Measurements from ENCODE around the gene NOG.

NOG gene

GRCh38 chr17:56593646-56594319 lies at the start of gene NOG:
Gene NOG (plus strand): TSS chr17:56593699. CDS start chr17:56594224, 525 bp downstream.
- peak; percentile 62 for DNase-seq

DNA sequence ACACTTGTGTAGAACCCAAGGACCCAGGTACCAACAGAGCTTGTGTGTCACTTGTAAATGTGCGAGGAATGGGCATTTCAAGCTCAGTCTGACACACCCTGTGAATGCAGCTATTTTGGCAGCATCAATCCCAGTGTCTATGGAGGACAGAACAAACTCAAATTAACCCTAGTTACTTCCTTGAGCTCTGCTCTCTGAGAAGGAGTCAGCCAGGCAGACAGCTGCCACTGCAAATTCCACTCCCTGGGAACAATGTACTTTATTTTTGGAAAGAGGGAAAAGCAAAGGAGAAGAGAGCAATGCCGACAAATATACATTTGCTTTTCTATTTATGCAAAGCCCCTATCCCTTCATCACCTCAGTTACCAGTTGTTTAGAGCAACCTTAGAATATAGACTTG lies 48.4 kb upstream of the NOG start:
- DNase-seq, result no peak

DNA sequence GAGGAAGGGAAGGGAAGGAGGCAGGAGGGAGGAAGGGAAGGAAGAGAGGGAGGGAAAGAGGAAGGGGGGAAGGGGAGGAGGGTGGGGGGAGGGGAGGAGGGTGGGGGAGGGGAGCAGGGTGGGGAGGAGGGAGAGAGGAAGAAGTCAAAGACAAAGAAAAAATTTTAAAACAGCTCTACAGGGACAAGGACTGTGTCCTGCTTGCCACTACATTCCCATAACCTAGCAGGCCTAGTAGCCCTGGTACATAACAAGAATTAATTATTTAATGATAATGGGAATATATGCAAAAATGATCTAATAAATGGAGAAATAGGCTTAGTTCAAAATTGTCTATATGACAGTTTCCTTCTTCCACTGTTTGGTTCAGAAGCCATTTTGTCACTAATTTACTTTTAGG lies 47.6 kb upstream of the NOG start:
- no peak for DNase-seq

GRCh38 chr17:56548661-56549060 lies 44.8 kb upstream of the NOG start:
- DNase-seq, result no peak

DNA sequence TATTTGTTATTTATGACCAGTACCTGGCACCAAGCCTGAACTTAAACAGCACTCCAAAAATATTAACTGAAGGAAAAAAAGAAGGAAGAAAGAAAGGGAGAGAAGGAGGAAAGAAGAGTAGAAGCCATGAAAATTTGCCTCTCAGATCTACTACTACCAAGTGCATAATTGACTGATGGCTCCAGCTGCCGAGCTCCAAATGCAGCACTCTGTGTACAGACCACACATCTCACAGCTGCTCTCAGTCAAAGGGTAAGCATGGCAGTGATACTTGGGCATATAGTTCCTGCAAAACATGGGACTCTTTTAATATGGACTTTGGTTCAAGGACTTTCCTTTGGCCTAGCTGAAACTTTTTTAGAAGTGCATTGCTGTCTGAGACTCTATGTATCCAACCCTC lies 44.0 kb upstream of the NOG start:
- DNase-seq, result no peak

DNA sequence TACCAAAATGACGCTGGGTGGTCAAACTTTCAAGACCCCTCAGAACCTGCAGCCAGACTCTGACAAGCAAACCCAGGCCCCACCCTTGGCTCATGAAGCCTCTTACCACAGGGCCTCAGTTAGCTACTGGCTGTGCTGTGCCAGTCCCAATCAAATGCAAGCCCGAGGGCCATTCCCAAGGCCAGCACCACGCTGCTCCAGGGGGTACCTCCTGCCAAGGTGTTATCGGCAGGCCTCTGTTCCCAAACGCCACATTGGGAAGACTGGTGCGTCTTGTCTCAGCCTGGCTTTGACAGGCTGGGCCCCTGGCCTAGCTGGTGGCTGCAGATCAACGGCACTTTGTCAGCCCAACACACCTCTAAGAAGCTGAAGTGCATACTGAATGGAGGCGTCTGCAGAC lies 35.8 kb upstream of the NOG start:
- no peak for DNase-seq

DNA sequence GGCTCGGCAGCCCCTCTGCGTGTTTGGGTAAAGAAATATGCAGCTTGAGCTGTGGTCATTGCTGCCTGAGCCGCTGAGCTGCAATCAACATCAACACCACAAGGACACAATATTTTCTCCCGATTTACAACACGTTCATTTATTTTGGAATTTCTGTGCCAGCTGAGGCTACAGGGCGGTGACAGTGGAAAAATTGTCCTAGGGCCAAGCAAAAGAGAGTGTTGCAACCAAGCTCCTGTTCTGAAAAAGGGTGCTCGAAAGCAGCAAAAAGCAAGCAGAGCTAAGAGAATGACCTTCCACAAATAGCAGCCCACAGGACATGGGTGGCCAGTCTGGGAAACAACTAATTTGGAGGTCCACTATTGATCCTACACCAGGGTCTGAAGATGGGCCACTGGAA lies 35.4 kb upstream of the NOG start:
- DNase-seq, result no peak

DNA sequence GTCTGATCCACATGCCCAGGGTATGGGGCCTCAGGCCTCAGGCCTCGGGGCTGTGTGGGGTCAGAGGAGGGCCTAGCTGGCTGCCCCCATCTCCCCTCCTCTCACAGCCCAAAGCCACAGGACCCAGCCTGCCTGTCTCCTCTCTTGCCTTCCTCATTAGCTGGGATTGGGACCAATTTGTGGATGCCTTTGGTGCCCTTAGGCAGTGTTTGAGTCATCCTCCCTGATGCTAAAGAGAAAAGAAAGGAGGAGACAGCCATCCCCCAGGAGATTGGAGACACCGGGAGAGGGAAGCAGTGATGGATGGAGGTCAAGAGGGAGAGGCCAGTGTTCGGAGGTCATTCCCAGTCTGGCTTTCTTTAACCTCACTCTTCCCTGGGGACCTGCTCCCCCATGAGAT lies 23.3 kb upstream of the NOG start:
- no peak for DNase-seq

DNA sequence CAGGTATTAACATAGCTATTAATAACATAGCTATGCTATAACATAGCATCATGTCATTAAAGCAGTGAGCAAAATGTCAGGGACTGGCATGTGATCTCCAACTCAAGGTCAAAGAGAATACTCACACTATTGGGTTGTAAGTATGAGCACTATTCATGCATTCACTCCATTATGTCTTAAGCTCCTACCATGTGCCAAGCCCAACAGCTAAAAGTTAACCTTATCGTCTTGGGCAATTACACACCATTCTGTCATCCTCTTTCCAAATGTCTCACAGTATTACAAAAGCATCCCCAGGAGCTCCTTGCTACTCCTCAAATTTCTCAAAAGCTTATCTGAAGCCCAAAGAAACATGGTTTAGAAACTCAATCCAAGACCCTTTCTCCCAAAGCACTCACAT lies 22.0 kb upstream of the NOG start:
- DNase-seq, result no peak

DNA sequence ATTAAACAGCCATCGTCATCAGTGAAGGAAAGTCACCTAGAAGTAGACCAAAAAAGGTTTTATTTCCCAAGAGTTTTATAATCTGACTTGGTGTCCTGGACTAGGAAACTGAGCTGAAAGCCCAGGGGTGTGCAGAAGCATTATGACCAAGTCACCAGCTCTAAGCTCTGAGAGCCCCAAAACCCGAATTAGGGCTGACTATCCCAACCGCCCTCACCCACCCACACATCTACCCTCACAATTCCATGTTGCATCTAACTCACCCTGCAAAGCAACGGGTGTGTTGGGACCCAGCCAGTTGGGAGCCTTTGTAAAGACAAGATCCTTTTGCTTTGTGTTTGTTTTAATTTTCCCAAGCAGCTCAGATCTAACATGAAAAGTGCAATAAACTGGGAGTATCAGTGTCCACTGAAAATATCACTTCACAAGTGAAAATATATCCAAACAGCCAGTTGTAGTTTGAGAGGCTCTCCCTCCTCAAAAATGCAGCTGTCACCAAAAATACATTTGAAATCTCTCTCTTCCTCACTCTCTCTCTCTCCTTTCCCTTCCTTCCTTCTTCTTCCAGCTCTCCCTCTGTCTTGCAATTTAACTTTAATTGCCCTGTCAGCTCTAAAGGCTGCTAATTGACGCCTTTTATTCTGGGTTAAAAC lies 16.2 kb upstream of the NOG start:
- DNase-seq, result no peak

DNA sequence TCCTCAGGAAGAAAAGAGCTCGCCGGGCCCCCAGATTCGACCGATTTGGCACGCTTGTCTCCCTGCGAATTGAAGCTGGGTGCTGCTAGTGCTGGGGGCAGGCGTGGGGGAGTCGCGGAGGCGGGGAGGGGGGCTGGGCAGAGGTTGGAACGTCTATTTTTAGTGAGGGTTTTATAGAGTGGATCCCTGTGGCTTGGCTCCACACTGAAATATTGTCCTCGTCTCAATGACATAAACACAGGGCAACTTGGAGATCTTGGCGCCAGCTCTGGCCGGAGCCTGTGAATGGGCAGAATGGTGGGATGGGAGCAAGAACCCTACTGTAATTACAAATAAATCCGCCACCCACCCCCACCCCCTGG lies 15.7 kb upstream of the NOG start:
- no peak for DNase-seq

DNA sequence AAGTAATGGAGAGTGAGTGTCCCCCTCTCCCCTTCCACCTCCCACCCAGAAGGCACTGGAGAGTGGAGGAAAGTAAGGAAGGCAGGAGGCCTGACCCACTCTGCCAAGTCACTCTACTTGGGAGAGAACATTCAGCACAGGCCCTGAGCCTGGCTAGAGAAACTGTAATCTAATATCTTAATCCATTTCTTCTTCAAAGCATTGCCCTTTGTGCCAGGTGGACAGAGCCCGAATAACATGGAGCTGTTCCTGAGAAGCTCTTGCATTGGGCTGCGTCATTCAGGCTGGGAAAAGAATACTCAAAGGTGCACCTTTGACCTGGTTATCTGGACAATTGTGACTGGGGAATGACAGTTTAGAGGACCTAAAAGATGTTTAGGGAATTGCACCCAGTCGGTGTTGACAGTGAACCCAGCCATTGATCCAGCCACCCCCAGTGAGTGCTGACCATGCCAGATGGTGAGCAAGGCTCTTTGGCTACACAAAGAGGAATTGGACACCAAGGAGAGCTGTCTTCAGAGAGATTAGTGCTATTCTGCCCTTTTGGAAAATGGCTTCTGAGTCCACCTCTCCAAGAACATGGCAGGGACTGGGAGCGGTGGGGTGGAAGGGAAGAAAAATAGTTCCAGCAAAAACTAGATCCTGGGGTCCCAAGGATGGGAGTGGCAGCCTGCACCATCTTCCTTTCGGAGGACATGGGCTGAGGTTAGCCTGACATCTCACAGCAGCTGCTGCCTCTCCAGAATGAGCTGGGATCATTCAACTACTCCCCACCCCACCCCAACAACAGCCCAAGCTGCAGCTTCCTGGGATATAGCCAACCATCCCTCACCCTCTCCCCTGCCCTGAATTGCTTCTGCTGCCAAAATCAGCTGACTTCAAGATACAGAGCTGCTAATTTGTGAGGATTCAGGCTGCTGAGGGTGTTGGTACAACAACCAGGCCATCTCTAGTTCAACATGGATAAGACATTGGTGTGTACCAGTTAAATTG lies 11.6 kb upstream of the NOG start:
- no peak for DNase-seq

- DNase-seq, result no peak
Measured at GRCh38 chr17:56583772-56584171, 9.7 kb upstream of the NOG start.

- no peak for DNase-seq
Measured at GRCh38 chr17:56587298-56587697, 6.2 kb upstream of the NOG start.

GRCh38 chr17:56592487-56593085 lies 913 bp upstream of the NOG start:
- DNase-seq, result peak; percentile 76

- peak; percentile 50 for DNase-seq
Measured at GRCh38 chr17:56593086-56593645, 333 bp upstream of the NOG start.

DNA sequence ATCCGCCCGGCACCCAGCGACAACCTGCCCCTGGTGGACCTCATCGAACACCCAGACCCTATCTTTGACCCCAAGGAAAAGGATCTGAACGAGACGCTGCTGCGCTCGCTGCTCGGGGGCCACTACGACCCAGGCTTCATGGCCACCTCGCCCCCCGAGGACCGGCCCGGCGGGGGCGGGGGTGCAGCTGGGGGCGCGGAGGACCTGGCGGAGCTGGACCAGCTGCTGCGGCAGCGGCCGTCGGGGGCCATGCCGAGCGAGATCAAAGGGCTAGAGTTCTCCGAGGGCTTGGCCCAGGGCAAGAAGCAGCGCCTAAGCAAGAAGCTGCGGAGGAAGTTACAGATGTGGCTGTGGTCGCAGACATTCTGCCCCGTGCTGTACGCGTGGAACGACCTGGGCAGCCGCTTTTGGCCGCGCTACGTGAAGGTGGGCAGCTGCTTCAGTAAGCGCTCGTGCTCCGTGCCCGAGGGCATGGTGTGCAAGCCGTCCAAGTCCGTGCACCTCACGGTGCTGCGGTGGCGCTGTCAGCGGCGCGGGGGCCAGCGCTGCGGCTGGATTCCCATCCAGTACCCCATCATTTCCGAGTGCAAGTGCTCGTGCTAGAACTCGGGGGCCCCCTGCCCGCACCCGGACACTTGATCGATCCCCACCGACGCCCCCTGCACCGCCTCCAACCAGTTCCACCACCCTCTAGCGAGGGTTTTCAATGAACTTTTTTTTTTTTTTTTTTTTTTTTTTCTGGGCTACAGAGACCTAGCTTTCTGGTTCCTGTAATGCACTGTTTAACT lies 1.0 kb downstream of the NOG start:
- peak; percentile 27 for DNase-seq

GRCh38 chr17:56595108-56595418 lies 1.6 kb downstream of the NOG start:
- no peak for DNase-seq

DNA sequence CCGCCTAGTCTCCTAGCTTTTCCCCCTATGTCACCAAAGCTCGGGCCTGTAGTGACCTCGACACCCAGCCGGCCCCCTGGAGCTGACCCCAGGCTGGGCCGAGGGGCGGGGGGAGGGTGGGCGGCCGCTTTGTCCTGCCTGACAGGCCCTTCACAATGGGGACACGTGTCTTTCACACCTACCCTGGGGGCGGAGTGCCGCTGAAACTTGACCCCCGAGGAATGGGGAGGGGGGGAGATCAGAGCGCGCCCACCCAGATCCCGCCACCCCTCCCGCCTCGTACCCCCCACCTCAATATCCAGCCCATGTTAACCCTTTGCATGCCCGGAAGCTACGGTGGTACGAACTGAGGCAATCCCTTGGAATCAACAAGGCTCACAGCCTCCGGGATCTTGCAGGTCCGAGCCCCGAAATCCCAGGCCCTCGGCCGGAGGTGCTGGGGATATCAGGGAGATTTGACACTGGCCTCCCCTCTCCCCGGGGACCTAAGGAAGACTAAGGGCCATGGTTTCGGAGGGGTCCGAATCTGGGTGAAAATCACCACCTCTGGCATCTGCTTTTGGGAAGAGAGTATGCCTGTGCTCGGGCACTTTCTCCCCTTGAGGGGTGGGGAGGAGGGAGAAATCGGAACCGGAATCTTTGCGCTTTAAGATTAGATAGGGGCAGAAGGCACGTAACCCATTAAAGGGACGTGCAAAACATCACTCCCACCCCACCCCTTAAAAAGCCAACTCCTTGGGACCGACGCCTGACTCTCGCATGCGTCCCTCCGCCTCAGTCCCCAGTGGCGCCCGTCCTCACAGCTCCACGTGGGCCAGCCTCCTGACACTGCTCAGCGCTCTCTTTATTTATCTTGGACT lies 2.6 kb downstream of the NOG start:
- DNase-seq, result peak; percentile 32

DNA sequence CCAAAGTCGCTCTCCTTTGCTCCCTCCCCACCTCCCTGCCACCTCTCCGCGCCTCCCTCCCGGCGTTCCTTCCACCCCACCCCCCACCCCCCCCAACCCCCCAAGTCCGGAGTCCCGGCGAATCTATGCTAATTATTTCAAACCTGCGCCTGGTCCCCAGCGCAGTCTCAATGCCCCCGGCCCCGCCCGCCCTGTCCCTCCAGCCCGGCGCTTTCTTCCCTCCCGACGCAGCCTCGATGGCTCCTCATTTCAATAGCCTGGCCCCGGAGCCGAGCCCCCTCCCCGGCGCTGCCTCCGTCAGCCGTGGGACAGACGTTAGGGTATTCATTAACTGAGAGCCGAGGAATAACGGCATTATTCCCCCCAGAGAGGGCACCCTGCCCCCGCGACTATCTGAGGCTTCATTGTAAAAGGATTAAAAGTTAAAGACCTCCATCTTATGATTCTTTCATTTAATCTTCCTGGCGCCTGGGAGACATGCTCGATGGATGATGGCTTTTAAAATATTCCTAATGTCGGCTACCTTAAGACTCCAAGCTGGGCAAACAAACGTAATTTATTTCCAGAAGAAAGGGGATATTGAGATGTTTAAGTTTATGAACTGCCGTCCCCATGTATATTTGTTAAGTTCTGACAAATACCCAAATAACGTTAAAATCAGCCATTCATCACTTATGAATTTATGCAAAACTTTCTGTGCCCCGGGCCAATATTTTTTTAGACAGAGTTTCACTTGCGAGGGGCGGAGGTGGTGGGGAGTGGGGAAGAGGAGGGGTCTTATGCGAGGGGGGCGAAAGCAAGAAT lies 3.4 kb downstream of the NOG start:
- peak; percentile 29 for DNase-seq

Measured in stimulated activated CD4-positive, alpha-beta T cell treated with anti-CD3 and anti-CD28 coated beads, Interleukin-4, amount 100 ng/mL, for 1 hour (primary cell).